TTC549 (cell line): ENCODE results near the gene MAPKAPK3.

ENCODE experiments used
- FAIRE-seq: peaks from 2 replicates; lab custom pipeline; 2012; peaks lifted over from hg19 to GRCh38; lab: Jason Lieb, UNC

The MAPKAPK3 gene

DNA sequence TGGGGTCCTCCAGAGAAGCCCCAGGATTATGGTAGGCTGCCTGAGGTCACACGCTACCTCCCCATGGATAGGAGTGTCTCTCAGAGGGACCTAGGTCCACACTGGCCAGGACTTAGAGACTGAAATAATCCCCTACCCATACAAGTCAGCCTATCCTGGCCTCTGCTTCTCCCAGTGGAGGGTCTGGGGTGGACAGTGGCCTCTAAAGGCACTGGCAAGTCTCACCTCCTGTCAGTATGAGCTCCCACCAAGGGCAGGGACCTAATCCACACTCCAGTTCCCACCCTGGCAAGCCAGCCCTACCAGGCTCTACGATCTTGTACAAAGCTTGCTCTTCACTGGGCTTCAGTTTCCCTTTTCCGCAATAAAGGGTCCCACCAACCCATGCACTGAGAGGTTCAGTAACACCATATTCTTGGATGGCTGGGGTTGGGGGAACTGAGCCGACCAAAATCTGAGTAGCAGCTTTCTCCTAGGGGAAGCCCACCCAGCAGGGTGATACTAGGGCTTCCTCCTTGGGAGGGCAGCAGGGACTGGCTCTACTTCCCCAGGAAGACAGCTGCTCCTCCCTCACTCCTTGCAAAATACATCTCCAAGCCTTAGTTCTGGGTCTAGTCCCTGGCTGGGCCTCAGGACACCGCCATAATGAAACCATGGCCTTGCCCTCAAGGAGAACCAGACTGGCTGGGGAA lies 7.7 kb upstream of the MAPKAPK3 start:
- FAIRE-seq = no peak

DNA sequence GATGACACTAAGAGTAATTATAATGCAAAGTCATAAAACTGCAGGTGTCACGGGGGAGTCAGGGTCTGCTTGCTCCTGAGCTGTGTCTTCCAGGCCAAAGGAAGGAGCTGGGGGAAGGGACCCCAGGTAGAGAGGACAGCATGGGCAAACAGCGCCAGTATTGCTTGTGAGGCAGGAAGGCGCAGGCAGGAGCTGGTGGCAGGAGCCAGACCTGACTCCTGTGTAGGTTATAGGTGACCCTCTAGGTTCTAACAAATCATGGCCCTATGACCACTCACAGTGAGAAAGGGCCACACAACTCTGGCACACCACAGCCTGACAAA lies 7.2 kb upstream of the MAPKAPK3 start:
- FAIRE-seq = no peak

DNA sequence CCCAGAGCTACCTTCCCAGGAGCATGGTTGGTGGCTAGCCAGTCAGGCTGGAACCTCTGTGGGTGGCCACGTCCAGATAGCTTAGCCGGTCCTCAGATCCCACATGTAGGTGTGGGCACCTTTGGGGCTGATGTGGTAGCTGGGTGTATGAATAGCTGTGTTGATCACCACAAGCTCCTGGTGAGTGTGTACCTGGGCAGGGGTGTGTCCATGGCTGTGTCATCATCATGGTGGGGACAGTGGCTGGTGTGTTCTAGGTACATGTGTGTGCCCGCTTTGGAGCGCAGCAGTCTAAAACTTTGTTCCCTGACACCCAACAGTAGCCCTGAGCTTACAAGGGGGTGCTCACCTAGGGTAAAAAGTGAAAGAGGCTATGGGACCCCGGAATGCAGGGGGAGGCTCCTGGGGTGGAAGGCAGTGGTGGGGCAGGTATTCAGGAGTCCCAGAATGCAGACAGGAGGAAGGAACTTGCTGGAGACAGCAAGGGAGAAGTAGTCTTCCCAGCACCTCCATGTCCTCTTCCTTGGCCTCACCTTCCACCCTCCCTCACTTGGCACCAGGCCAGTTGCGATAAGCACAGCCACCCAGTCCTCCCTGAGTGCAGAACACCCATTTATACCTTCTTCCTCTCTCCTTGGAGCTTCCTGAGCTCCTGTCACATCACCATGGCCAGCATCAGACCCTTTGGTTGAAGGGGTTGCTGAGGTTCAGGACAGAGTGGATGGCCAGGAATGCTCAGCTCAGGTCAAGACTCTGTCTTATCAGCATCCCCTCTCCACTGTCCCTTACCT lies 6.6 kb upstream of the MAPKAPK3 start:
- FAIRE-seq = no peak

DNA sequence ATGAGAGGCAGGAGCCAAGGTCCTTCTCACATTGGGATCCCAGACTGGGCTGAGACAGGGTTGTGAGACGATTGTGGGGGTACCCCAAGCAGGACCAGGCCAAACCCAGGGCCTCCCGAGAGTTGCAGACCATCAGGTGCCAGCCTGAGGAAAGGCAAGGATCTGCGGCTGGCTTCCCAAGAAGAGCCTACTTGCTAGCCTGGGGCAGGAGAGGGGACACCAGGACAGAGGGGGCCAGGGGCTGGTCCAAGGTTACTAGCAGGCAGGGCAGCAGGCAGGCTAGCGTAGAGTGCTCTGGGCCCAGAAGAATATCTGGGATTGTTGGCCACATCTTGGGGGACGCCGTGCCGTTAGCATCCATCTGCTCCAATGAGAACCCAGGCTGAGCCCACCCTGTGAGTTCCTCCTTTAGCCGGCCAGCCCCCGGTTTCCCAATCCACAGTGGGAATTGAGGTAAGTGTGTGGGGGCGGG lies 5.9 kb upstream of the MAPKAPK3 start:
- no peak for FAIRE-seq

DNA sequence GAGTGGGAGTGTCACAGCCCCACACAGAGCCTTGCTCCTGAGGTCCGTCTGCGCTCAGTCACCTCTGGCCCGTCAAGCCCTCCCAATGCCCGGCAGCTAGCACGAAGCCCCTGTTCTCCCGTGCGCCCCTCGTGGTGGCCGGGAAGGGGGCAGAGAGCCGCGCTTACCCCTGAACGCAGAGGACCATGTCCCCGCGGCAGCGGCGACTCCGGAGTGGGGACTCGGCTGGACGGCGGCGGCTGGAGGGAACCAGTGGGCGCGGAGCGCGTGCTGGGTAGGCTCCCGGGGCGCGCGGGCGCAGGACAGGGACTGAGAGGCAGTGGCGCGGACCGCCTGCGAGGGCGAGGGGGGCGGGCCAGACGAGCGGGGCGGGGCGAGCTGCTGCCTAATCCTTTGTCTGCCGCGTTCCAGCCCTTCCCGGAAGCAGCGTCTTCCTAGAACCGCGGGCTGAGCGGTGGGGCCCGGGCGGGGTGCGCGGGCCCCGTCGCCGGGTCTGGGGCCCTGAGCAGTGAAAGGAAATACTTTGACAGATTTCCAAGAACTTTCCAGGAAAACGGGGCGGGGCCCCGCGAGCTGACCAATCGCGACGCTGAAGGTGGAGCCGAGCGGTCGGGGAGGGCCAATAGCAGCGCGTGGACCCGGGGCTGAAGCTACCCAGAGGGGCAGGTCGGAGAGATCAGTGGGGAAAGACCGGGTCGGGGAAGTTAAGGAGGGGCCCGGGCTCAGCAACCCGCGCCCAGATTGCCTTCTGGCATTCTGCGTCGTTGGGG lies 5.3 kb upstream of the MAPKAPK3 start, which contains the start of gene CISH:
Gene CISH (minus strand): TSS at position 311 of the 770 bp plus-strand sequence. CDS start 124 bp downstream, at position 187.
- FAIRE-seq = peak; percentile 22

DNA sequence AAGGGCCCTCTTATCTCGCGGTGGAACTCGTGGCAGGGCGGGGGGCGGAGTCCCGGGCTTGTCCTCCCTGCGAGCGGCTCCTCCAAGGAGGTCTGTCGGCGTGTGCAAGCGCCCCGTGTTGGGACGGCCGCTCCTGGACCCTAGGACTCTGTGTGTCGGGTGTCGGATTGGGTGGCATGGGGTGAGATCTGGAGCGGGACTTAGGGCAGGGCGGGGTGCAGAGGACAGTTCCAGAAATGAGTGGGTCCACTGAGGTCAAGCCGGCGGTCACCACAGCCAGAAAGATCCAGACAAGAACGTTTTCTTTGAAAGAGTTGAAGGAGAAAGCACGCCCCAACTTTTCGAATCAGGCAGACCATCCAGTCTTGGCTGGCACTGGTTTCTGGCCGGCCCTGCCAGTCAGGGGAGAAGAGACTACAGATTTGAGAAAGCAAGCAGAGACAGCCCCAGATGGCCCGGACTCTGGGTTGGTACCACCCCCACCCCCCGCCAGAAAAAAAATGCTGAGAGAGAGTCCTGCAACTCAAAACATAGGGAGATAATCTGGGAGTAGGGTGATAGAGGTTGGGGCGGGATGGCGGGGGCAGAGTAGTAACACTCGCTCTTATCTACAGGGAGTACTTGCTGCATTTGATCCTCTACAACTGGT lies 4.6 kb upstream of the MAPKAPK3 start:
- FAIRE-seq = no peak

DNA sequence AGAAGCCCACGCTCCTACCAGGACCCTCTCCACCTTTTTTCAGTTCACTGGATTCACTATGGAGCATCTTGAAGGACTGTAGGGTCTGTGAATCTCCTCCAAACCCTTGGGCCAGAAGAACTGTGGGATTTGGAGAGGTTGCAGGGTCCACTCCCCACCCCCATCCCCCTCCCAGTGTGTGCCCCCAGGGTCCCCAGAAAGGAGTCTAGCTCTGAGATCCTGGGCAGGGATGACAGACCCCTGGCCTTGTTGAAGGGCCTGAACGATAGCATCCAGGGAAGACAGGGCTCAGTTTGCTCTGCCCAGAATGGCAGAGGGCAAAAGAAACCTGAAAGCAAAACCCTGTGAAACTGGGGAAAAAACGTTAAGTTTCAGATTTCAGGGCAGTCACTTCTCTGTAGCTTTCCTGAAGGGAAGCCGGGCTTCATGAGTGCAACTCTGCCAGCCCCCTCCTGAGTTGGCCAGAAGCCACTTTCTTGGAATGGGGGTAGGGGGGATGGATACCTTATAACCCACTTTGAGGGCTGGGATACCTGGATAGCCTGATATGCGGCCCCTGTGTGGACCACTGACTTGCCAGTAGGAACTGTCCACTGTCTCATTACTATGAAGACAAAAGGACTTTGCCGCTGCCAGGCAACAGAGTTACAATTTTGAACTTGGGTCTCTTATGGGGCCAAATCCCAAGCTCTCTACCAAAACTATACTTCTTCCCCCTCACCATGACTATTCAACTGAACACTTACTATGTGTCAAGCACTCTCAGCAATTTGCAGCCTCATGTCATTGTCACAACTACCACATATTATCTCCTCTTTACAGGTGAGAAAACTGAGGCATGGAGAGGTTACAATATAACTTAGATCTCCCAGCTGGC lies 3.7 kb upstream of the MAPKAPK3 start:
- no peak for FAIRE-seq

DNA sequence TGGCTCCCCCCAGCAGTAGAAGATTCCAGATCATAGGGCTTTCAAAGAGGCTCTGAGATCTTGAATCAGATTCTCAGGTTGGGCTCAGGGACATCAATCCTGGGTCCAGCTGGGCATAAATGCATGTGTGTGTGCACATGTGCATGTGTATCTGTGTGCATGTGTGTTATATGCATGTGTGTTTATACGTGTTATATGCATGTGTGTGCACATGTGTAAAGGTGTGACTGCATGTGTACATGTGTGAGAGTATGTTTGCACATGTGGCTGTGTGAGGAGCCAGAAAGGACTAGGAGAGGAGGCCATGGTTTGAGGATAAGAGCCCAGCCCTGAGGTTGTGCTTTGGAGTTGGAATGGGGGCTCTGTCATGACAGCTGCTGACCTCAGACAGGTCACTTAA lies 1.8 kb upstream of the MAPKAPK3 start:
- FAIRE-seq = no peak

DNA sequence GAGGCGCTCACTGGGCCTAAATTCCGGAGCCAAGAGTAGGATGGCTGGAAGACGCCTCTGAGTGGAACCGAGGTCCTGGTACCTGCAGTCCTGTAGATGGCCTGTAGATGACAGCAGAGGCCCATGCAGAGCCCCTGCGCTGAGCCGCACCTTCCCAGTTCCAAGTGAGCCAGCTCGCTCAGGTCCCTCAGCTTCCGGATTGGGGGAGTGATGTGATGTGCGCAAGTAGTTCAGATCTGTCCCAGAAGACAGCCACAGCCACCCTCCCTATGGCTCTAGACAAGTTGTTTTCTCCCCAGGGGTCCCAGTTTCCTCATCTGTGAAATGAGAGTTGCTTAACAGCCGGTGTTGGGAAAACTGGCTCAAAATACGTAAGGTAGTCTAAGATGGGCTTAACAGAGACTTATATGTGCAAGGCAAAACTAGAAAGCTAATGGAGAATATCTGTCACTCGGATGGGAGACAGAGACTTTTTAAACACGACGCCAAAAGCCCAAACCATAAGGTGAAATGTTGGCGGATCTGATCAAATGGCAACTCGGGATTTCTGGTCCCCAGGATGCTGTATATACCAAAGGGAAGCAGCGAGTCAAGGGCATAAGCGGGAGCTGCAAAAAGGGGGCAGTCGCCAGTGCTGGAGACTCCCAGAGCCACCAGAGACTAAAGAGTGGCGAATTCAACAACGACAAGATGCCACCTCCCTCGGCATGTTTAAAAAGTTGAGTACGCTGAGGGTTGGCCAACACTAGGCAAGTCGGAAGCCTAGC lies 765 bp upstream of the MAPKAPK3 start:
- no peak for FAIRE-seq

DNA sequence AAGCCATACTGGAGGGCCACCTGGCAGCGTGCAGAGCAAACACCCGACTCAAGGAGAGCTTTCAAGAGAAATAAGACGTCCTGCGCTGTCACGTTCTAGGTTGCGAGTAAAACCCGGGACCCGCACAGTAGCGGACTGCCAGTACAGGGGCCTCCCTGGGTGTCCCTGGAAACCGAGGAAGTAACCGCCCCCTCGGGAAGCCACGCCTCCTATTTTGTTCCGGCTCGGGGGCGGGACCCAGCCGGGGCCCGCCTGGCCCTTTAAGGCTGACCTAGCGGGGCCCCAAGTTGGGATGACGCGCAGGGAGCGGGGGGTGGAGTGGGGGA lies 218 bp upstream of the MAPKAPK3 start:
- no peak for FAIRE-seq

DNA sequence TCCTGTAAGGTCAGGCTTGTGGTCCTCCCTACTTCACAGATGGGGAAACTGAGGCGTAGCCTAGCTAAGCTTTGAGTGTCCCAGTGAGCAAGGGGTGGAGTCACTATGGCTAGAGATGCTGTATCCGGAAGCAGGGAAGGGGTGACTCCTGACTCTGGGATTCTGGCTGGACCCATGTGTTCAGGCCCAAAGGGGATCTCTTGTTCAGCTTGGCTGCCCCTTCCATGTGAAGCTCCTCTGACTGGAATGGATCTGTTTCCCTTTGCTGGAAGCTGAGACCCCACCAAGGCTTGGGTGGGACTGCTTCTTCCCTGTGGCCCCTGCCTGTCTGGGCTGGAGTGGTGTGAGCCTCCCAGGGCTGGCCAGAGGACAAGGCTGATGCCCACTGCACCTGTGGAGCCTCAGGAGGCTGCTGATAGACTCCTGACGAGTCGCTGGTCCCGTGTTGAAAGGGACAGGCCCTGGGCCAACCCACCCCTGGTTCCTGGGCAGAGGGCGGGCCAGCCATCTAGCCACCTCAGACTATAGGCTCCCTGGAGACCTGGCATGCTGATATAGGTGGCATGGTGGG lies 1.0 kb downstream of the MAPKAPK3 start:
- no peak for FAIRE-seq

DNA sequence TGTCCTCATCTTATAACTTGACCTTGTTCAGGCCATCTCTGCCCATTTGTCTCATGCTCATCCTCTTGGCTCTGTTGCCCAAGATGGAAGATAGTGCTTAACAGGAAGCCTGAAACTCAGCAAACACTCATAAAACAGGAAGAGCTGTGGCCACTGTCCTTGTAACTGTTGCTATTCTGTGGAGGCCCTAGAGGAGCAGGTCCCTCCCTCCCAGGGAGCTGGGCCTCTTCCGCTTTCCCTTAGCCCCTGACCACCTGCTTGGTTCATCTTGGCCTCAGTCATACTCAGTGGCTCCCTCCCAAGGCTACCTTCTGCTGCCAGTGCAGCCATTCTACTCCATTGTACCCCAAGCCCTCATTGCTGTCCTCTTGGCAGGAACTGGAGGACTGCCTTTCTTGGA lies 3.5 kb downstream of the MAPKAPK3 start:
- no peak for FAIRE-seq

DNA sequence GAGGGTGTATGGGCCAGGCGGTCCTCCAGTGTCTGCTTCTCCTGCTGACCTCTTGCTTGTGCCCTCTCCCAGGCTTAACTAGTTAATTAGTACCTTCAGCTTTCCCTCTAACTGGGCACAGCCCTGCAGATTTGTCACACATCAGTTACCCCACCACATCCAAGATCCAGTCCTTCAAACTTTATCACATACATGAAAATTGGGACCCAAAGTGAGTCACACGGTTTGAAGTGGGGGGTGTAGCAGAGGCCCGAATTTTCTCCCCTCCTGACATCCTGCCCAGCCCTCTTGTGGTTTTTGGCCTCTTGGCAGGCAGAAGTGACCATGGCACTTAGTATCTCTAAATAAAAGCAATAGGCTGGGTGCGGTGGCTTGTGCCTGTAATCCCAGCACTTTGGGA lies 3.9 kb downstream of the MAPKAPK3 start:
- FAIRE-seq = no peak

DNA sequence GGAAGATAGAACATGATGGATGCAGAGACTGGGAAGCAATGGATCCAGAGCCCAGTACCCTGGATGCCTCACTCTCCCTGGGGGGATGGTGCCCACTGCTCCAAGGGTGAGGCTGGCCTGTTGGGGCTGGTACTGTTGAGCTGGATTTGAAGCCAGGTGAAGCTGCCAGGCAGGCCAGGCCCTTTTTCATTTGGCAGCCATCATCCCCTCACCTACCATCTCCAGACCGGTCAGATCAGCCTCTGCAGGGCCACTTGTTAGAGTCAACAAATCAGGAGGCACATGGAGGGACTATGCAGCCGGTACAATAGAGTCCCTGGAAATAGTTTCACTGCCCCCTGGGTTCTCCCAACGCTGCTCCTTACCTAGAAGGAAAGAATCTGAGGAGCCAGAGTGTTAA lies 5.9 kb downstream of the MAPKAPK3 start:
- FAIRE-seq = no peak

DNA sequence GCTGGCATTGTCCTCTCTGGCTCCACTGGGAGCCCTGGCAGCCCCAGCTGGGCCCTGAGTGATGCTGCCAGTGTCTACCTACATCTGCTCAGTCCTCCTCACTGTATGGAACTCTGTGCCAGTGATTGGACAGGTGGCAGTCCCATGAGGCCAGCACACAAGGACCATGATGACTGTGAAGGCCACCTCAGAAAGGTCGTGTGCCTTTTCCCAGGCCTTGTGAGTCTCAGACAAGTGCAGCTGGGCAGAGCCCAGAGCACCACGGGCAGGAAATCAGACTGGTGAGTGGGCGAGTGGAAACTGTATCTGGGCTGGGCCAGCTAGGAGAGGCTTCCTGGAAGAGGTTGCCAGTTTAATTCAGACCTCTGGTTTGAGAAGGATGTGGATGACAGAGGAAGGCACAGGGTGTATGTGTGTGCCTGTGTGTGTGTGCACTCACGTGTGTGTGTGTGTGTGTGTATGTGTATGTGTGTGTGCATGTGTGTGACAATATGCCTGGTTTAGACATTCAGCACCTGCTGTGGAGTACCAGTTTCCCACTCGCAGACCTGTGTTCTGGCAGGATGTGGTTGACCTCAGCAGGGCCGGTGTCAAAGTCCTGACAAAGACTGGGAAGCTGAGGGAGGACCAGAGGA lies 7.0 kb downstream of the MAPKAPK3 start:
- no peak for FAIRE-seq

DNA sequence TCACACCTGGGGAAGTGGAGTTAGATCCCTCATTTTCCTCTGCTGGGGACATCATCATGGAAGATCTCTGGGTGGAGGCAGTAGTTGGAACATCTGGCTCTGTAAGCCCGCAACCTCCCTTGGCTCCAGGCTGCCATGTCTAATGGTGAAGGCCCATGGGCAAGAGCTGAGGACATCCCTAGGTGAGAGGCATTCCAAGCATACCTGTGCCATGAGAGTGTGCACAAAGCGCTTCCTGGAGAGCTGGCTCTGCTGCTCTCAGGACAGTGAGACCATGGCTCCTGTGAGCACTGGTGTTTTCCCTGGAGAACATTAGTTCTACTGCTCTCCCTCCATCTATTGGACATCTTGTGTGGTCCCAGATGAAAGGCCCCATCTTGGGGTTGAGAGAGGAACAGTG lies 7.7 kb downstream of the MAPKAPK3 start:
- no peak for FAIRE-seq

DNA sequence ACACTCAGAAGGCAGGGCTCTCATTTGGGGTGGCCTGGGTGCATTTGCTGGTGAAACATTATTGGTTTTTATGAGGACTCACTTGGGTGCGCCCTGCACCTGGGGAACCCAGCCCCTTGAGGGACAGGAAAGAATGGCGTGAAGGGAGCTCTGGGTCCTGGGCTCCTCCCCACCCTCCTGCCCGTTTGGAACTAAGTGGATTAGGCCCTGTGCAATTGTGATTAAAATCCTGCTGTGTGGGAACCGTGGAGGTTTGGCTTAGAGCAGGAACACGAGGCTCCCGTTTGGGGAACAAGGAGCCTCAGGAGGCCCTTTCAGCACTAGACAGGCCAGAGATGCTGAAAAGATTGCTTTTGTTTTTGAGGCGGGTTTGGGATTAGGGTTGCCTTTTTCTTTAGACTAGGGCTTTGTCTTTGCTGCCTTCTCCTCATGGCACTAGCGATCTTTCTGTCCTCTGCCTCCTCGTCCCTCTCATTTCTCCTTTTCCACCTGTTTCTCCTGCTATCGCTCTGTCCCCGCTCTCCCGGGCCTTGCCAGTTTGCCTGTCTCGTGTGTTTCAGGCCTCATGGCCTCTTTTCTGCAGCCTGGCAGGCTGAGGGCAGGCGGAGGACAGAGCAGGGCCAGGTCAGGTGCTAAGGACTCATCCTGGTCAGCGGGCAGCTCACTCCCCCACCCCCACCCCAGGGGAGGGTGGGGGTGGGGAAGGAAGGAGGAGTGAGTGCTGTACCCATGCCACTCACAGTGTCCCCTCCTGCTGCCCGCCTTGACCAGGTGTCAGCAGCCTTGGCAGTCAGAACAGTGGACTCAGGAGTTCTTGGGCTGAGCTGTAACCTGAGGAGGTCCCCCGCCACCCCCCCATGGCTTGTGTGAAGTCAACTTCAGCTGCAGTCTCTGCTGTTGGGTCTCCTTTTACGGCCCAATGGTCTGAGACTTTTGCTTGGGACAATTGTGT lies 8.6 kb downstream of the MAPKAPK3 start:
- no peak for FAIRE-seq

DNA sequence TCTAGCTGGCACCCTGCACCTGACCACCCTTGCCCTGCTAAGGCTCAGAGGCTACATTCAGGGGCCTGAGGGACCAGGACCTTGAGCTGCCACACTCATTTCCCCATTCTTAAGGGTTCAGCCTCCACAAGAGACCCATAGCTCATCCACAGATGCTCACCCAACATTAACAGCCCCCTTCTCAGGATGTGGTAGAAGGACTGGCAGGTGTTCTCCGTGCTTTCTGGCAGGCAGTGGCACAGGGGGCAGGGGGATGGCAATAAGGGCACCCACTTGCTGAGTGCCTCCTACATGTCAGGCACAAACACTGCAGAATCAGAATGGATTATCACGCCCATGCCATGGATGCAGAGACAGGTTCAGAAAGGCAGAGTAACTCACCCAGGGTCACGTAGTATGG lies 9.4 kb downstream of the MAPKAPK3 start:
- no peak for FAIRE-seq
